ENCODE data around the gene SYCP3. TPM values are rescaled to one million over a fixed set of nuclear protein-coding genes. Genes with fewer than 3 reads are reported as not detected.
"Not testable (repeated sequence)": the region's sequence is repeated elsewhere in the genome, so short reads cannot be mapped to it uniquely, and the experiment has no call there.

Gene SYCP3
- total RNA-seq, 2 donors from 2014 or later = 0.24 TPM; not detected in 1

GRCh38 chr12:101764051-101764792 lies 25.0 kb upstream of the SYCP3 start:
- no peak for DNase-seq (ENCODE audit: low spot score)
- intact Hi-C loops (cut with DNase I) = no loop called here

- intact Hi-C loops (cut with DNase I) = no loop called here
- DNase-seq (ENCODE audit: low spot score) = no peak
These were observed 24.1 kb upstream of the SYCP3 start for GRCh38 chr12:101763246-101763931.

GRCh38 chr12:101761781-101762180 lies 22.5 kb upstream of the SYCP3 start:
- intact Hi-C loops (cut with DNase I) = no loop called here
- no peak for DNase-seq (ENCODE audit: low spot score)

- intact Hi-C loops (cut with DNase I) = no loop called here
These were observed 22.1 kb upstream of the SYCP3 start for GRCh38 chr12:101761350-101761749.

GRCh38 chr12:101759396-101760047 lies 20.3 kb upstream of the SYCP3 start:
- DNase-seq (ENCODE audit: low spot score) = no peak
- intact Hi-C loops (cut with DNase I) = no loop called here

More at GRCh38 chr12:101761350-101761749, 22.1 kb upstream of the SYCP3 start:
- DNase-seq (ENCODE audit: low spot score) = no peak

GRCh38 chr12:101750152-101750551 lies 10.9 kb upstream of the SYCP3 start:
- DNase-seq (ENCODE audit: low spot score) = no peak
- intact Hi-C loops (cut with DNase I) = no loop called here

GRCh38 chr12:101749657-101750056 lies 10.4 kb upstream of the SYCP3 start:
- intact Hi-C loops (cut with DNase I) = no loop called here
- DNase-seq (ENCODE audit: low spot score) = no peak

- DNase-seq (ENCODE audit: low spot score) = no peak
- intact Hi-C loops (cut with DNase I) = no loop called here
These were observed 9.6 kb upstream of the SYCP3 start for GRCh38 chr12:101748907-101749306.

- intact Hi-C loops (cut with DNase I) = no loop called here
- no peak for DNase-seq (ENCODE audit: low spot score)
These were observed 8.4 kb upstream of the SYCP3 start for GRCh38 chr12:101747697-101748096.

GRCh38 chr12:101746661-101747060 lies 7.4 kb upstream of the SYCP3 start:
- DNase-seq (ENCODE audit: low spot score) = no peak
- intact Hi-C loops (cut with DNase I) = no loop called here

- no peak for DNase-seq (ENCODE audit: low spot score)
- intact Hi-C loops (cut with DNase I) = no loop called here
These were observed 6.9 kb upstream of the SYCP3 start for GRCh38 chr12:101746196-101746595.

GRCh38 chr12:101745481-101745880 lies 6.2 kb upstream of the SYCP3 start:
- intact Hi-C loops (cut with DNase I) = no loop called here
- DNase-seq (ENCODE audit: low spot score) = no peak

GRCh38 chr12:101743724-101744472 lies 4.6 kb upstream of the SYCP3 start:
- intact Hi-C loops (cut with DNase I) = no loop called here
- no peak for DNase-seq (ENCODE audit: low spot score)

- DNase-seq (ENCODE audit: low spot score) = no peak
- intact Hi-C loops (cut with DNase I) = no loop called here
These were observed 4.0 kb upstream of the SYCP3 start for GRCh38 chr12:101743242-101743641.

- DNase-seq (ENCODE audit: low spot score) = no peak
- intact Hi-C loops (cut with DNase I) = no loop called here
These were observed 1.7 kb upstream of the SYCP3 start for GRCh38 chr12:101740980-101741379.

GRCh38 chr12:101740566-101740965 lies 1.3 kb upstream of the SYCP3 start:
- DNase-seq (ENCODE audit: low spot score) = no peak
- intact Hi-C loops (cut with DNase I) = no loop called here

- intact Hi-C loops (cut with DNase I) = no loop called here
- no peak for DNase-seq (ENCODE audit: low spot score)
These were observed 1.8 kb downstream of the SYCP3 start for GRCh38 chr12:101737476-101737875.

- intact Hi-C loops (cut with DNase I); DNase-seq (ENCODE audit: low spot score): not testable (repeated sequence)
These were observed 4.8 kb downstream of the SYCP3 start for GRCh38 chr12:101734482-101734881.

- no peak for DNase-seq (ENCODE audit: low spot score)
These were observed 6.1 kb downstream of the SYCP3 start for GRCh38 chr12:101733166-101733565.

GRCh38 chr12:101732318-101732717 lies 6.9 kb downstream of the SYCP3 start:
- intact Hi-C loops (cut with DNase I) = no loop called here
- DNase-seq (ENCODE audit: low spot score) = no peak

More at GRCh38 chr12:101733166-101733565, 6.1 kb downstream of the SYCP3 start:
- intact Hi-C loops (cut with DNase I) = no loop called here

Data from posterior vena cava (tissue), 2 donors.